COLO829 (cell line): ENCODE measurements around the gene PERM1.
A peak's percentile ranks its signal among the peaks of the same experiment; 100 is the strongest.
"Not testable (repeated sequence)": the region's sequence is repeated elsewhere in the genome, so short reads cannot be mapped to it uniquely, and the experiment has no call there.

Experiments
- DNase-seq: peaks from one replicate; pipeline ENCODE4 v3.0.0; 2012; ENCODE audit warnings: low spot score

Gene PERM1

GRCh38 chr1:947958-948357 lies 33.9 kb downstream of the PERM1 start:
- DNase-seq = no peak

- not testable (repeated sequence) for DNase-seq
These were observed 35.1 kb downstream of the PERM1 start for GRCh38 chr1:946811-947210.

- DNase-seq = no peak
These were observed 36.0 kb downstream of the PERM1 start for GRCh38 chr1:945688-946556.

- DNase-seq = no peak
These were observed 37.3 kb downstream of the PERM1 start for GRCh38 chr1:944341-945325.

- DNase-seq = no peak
These were observed 38.1 kb downstream of the PERM1 start for GRCh38 chr1:943545-944340.

GRCh38 chr1:942864-943533 lies 38.9 kb downstream of the PERM1 start:
- DNase-seq = no peak

- no peak for DNase-seq
These were observed 39.5 kb downstream of the PERM1 start for GRCh38 chr1:942411-942821.

- DNase-seq = peak; percentile 51
These were observed 40.1 kb downstream of the PERM1 start for GRCh38 chr1:941588-942383.

GRCh38 chr1:941015-941587 lies 40.8 kb downstream of the PERM1 start:
- DNase-seq = no peak

GRCh38 chr1:940107-941014 lies 41.5 kb downstream of the PERM1 start:
- peak; percentile 40 for DNase-seq

GRCh38 chr1:939511-940106 lies 42.3 kb downstream of the PERM1 start:
- DNase-seq = no peak

GRCh38 chr1:938711-939489 lies 43.0 kb downstream of the PERM1 start:
- DNase-seq = no peak

GRCh38 chr1:938088-938683 lies 43.7 kb downstream of the PERM1 start:
- no peak for DNase-seq

GRCh38 chr1:937521-937920 lies 44.4 kb downstream of the PERM1 start:
- DNase-seq = no peak

- no peak for DNase-seq
These were observed 45.3 kb downstream of the PERM1 start for GRCh38 chr1:936348-937264.

- no peak for DNase-seq
These were observed 46.1 kb downstream of the PERM1 start for GRCh38 chr1:935751-936231.
